Measurements from ENCODE around the gene FOS.

DNA sequence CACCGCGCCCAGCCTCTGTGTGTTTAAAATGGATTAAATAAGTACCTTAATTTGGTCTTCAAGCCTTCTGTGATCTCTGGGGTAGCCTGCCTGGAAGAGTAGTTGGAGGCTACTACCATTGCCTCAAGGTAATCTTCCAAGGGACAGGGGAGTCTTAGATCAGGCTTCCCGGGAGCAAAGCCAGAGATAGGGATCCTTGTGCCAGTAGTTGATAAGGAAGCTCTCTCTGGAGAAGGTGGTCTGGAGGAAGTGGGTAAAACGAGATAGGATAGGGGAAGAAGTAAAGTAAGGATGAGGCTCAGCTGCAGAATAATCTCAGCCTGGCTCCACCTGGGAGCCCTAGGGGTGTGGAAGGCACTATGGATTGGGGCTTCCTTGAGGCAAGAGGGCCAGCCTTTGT, 38.5 kb downstream of the FOS start:
- TF ChIP-seq CTCF (IDR thresholded peaks at IDR 0.05) (no peak), EZH2 (IDR thresholded peaks at IDR 0.05) (no peak)

Measured in neural progenitor cell (in vitro differentiated cells).